Measurements from ENCODE around the gene KRTCAP2. TPM values are rescaled to one million over a fixed set of nuclear protein-coding genes. Genes with fewer than 3 reads are reported as not detected.

Gene KRTCAP2
- total and polyA plus RNA-seq, 10 of the 15 experiments (the other 5 are each of a cell fraction or from before 2014, with no cell fraction given) = 61.3 to 238 (median 141) TPM

GRCh38 chr1:155177192-155177917, 4.3 kb upstream of the KRTCAP2 start:
- Histone ChIP-seq H3K79me2 (ENCODE audit: control insufficient read depth, insufficient read depth, low read length) (peaks cover 7% of the 10 kb centered on the region), H3K4me3 (no peak overlapping the region), H3K4me2 (ENCODE audit: control insufficient read depth, insufficient read depth) (no peak overlapping the region), H3K27me3 (replicated peaks in 1 of 2; ENCODE audit: control insufficient read depth in 2 of 2, insufficient read depth in 2 of 2, low read length in 1 of 2) (no peaks in the 10 kb centered on the region), H4K20me1 (ENCODE audit: control insufficient read depth, insufficient read depth) (no peaks in the 10 kb centered on the region), H3K4me1 (ENCODE audit: control insufficient read depth, insufficient read depth, low read length) (peaks cover 20% of the 10 kb centered on the region), H3K9ac (ENCODE audit: control insufficient read depth, insufficient read depth, low read length) (no peak overlapping the region), H3K36me3 (ENCODE audit: control insufficient read depth in 2 of 2, insufficient read depth in 2 of 2, low read length in 1 of 2) (no peaks in the 10 kb centered on the region), H2AFZ (ENCODE audit: control insufficient read depth, low read depth, low read length) (no peak overlapping the region), H3K9me3 (replicated peaks; ENCODE audit: control insufficient read depth, insufficient read depth, low read length) (no peaks in the 10 kb centered on the region), H3K27ac (ENCODE audit: control insufficient read depth, insufficient read depth) (no peak overlapping the region)
- ChIA-PET CTCF (interaction anchor here (0.6 to 9.7 kb wide), 17 partner anchors 8 to 556 kb away, joined by 3 to 244 read pairs (median 4); partner anchors contain the start of genes SLC50A1 and THBS3), SMC1A (ENCODE audit: uncharacterized antibody, unreplicated experiment) (interaction anchor here (0.5 to 2.0 kb wide), 9 partner anchors 8 to 87 kb away, joined by 3 to 29 read pairs (median 5); partner anchors contain the start of genes MTX1 and THBS3), POLR2A (interaction anchor here (0.6 to 7.4 kb wide), 6 partner anchors 8 to 48 kb away, joined by 3 to 77 read pairs (median 4); no protein-coding TSS in a partner anchor), RAD21 (ENCODE audit: unreplicated experiment) (interaction anchor here (1.0 to 4.8 kb wide), 7 partner anchors 17 to 161 kb away, joined by 3 to 77 read pairs (median 6); no protein-coding TSS in a partner anchor)
- FAIRE-seq (peak; percentile 57), DNase-seq (ENCODE audit: low read depth, low spot score) (no peak), ATAC-seq (no peak)
- 45% methylated on average over 11 of the region's 11 CpGs for WGBS (ENCODE audit: insufficient coverage, insufficient replicate concordance, low lambda C conversion rate, missing lambda C conversion rate)
- intact Hi-C loops (cut with micrococcal nuclease; ENCODE audit: unreplicated experiment) = no loop called here
- TF ChIP-seq, protein P1, sequence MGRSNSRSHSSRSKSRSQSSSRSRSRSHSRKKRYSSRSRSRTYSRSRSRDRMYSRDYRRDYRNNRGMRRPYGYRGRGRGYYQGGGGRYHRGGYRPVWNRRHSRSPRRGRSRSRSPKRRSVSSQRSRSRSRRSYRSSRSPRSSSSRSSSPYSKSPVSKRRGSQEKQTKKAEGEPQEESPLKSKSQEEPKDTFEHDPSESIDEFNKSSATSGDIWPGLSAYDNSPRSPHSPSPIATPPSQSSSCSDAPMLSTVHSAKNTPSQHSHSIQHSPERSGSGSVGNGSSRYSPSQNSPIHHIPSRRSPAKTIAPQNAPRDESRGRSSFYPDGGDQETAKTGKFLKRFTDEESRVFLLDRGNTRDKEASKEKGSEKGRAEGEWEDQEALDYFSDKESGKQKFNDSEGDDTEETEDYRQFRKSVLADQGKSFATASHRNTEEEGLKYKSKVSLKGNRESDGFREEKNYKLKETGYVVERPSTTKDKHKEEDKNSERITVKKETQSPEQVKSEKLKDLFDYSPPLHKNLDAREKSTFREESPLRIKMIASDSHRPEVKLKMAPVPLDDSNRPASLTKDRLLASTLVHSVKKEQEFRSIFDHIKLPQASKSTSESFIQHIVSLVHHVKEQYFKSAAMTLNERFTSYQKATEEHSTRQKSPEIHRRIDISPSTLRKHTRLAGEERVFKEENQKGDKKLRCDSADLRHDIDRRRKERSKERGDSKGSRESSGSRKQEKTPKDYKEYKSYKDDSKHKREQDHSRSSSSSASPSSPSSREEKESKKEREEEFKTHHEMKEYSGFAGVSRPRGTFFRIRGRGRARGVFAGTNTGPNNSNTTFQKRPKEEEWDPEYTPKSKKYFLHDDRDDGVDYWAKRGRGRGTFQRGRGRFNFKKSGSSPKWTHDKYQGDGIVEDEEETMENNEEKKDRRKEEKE (IDR thresholded peaks at IDR 0.05) = no peak
- TF ChIP-seq PML (IDR thresholded peaks at IDR 0.05; ENCODE audit: low read length) (no peak), MTA2 (IDR thresholded peaks at IDR 0.05; ENCODE audit: low read depth) (no peak), SP1 (IDR thresholded peaks at IDR 0.05; ENCODE audit: low read depth, low read length) (no peak), BRCA1 (IDR thresholded peaks at IDR 0.05; ENCODE audit: low read depth, low read length) (no peak), STAT3 (IDR thresholded peaks at IDR 0.05; ENCODE audit: low read depth, low read length) (no peak), SRF (IDR thresholded peaks at IDR 0.05; ENCODE audit: low read depth in 2 of 2, low read length in 2 of 2) (no peak), POLR2A (IDR thresholded peaks at IDR 0.05; ENCODE audit: low read depth, low read length) (no peak)
- TF ChIP-seq, protein P2, sequence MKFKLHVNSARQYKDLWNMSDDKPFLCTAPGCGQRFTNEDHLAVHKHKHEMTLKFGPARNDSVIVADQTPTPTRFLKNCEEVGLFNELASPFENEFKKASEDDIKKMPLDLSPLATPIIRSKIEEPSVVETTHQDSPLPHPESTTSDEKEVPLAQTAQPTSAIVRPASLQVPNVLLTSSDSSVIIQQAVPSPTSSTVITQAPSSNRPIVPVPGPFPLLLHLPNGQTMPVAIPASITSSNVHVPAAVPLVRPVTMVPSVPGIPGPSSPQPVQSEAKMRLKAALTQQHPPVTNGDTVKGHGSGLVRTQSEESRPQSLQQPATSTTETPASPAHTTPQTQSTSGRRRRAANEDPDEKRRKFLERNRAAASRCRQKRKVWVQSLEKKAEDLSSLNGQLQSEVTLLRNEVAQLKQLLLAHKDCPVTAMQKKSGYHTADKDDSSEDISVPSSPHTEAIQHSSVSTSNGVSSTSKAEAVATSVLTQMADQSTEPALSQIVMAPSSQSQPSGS (IDR thresholded peaks at IDR 0.05; ENCODE audit: low read length) = no peak
- no TSS peak for BruUV-seq (replicated peaks)
- in situ Hi-C loops (cut with MboI) = no loop called here

All from GM12878 (cell line).